Stomach (tissue), 9 donors: ENCODE data around the gene MSX1. TPM values are rescaled to one million over a fixed set of nuclear protein-coding genes. Genes with fewer than 3 reads are reported as not detected.
A peak's percentile ranks its signal among the peaks of the same experiment; 100 is the strongest.

ENCODE experiments used
- DNase-seq, 2 donors: peaks; one replicate each; pipeline versions ENCODE4 v3.0.0 to v3.0.0-alpha.2; 2013 to 2019
- H3K27ac ChIP-seq, 5 donors: fragments of 200-600 bp in 4 of 5; sonication (generic) in 4 of 5; one replicate each; pipeline ENCODE4 v1.5.1; 2013 to 2019; ENCODE audit warnings: mild to moderate bottlenecking in 1 of 5, moderate library complexity in 1 of 5
- H3K27me3 ChIP-seq, 3 donors: fragments of 200-600 bp; sonication (generic); one replicate each; pipeline ENCODE4 v1.5.1; 2017 to 2019; ENCODE audit warnings: mixed run types in 1 of 3
- H3K36me3 ChIP-seq, 4 donors: fragments of 200-600 bp; sonication (generic); 1 replicate in 3 of 4; 2 replicates in 1 of 4; pipeline ENCODE4 v1.5.1; 2016 to 2019
- H3K4me1 ChIP-seq, 4 donors: fragments of 200-600 bp; sonication (generic); one replicate each; pipeline ENCODE4 v1.5.1; 2016 to 2019
- H3K4me3 ChIP-seq, 4 donors: fragments of 200-600 bp; sonication (generic) in 3 of 4; one replicate each; pipeline ENCODE4 v1.5.1; 2016 to 2019; ENCODE audit warnings: mild to moderate bottlenecking in 1 of 4
- H3K9me3 ChIP-seq, 4 donors: fragments of 200-600 bp; sonication (generic); one replicate each; pipeline ENCODE4 v1.5.1; 2016 to 2019
- EP300 ChIP-seq: sonication (generic); formaldehyde crosslinking; IDR thresholded peaks from one replicate; pipeline ENCODE4 v1.6.1; 2017; ENCODE audit warnings: antibody characterized with exemption
- POLR2A ChIP-seq, 4 donors: fragments of 450-650 bp; IDR thresholded peaks; one replicate each; pipeline ENCODE4 v1.6.1; 2016; ENCODE audit warnings: antibody characterized with exemption in 4 of 4, control low read depth in 2 of 4, mild to moderate bottlenecking in 1 of 4, moderate library complexity in 1 of 4
- POLR2AphosphoS5 ChIP-seq, 3 donors: sonication (generic); formaldehyde crosslinking; IDR thresholded peaks; one replicate each; pipeline ENCODE4 v1.6.1; 2016; ENCODE audit warnings: antibody characterized with exemption in 3 of 3
- WGBS, 5 donors: extraction: QIAGEN DNeasy Blood & Tissue Kit in 3 of 5; methylation state at CpG; one replicate each; pipeline versions ENCODE4 v1.1.5 to v1.1.7; 2013 to 2018; 5-methylcytosine and 5-hydroxymethylcytosine counted together
- intact Hi-C: fragments of 100-400 bp; cut with DNase I; formaldehyde crosslinking; loops from one replicate; pipeline ENCODE4 v1.15.1; 2023; ENCODE audit warnings: low total_unique reads
- polyA plus RNA-seq, 3 donors: library from polyadenylated mRNA; stranded (reverse); fragments of 200-250 nt; gene quantifications; one replicate each; pipeline ENCODE4 v1.2.3, GENCODE V29; 2013
- total RNA-seq, 5 donors: library from RNA; depleted of rRNA; stranded (reverse); fragments of >200 nt; gene quantifications; one replicate each; pipeline versions ENCODE4 v1.1.0 to v1.2.3, GENCODE V29; 2014 to 2016
- TF ChIP-seq, protein P1 (sequence below), 7 experiments: fragments of 450-650 bp in 4 of 7; fragments of 200-600 bp in 3 of 7; sonication (generic) in 3 of 7; IDR thresholded peaks; one replicate each; pipeline ENCODE4 v1.5.1; 2016 to 2019; ENCODE audit warnings: antibody characterized with exemption in 7 of 7, control low read depth in 2 of 7, mild to moderate bottlenecking in 1 of 7
- donor health status: healthy with polysubstance abuse.
- donor health status: Bipolar disorder and iron deficiency.
- donor health status: healthy.

MSX1 gene
- total and polyA plus RNA-seq, 8 donors = 0.55 to 6.5 (median 1.1) TPM; not detected in 3

DNA sequence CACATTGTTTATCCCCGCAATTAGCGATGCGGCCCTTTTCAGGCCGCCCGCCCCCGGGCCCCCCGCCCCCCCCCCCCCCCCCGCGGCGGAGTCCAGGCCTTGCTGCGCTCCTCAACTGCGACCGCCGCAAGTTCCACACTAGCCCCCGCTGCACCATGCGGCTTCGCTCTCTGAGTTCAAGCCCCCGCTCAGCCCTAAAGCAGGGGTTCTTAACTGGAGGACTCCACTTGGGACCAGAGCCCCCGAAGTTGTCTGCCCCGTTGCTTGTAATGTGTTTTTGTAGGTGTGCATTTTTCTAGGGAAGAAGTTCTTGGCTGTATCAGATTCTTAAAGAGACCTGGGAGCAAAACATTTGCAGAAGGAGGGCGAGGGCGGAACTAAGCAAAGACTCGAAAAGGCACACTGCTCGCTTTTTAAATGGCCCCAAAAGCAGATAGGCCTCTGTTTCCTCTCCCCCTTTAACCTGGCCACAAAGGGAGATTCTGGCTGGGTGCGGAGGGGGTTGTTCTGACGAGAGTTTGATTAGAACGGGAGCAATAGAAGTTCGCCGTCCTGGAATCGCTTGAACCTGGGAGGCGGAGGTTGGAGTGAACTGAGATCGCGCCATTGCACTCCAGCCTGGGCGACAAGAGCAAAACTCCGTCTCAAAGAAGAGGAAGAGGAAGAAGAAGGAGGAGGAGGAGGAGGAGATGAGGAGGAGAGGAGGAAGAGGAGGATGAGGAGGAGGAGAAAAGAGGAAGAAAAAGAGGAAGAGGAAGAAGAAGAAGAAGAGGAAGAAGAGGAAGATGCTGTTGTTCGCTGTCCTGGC lies 2.3 kb upstream of the MSX1 start:
- H3K27me3 ChIP-seq = peaks cover 57 to 100% (median 98%) of the 10 kb centered on the region in 3 donors
- peaks cover 0 to 21% (median 1%) of the 10 kb centered on the region in 4 donors for H3K9me3 ChIP-seq
- TF ChIP-seq POLR2AphosphoS5 (IDR thresholded peaks at IDR 0.05) = no peak
- TF ChIP-seq, protein P1, sequence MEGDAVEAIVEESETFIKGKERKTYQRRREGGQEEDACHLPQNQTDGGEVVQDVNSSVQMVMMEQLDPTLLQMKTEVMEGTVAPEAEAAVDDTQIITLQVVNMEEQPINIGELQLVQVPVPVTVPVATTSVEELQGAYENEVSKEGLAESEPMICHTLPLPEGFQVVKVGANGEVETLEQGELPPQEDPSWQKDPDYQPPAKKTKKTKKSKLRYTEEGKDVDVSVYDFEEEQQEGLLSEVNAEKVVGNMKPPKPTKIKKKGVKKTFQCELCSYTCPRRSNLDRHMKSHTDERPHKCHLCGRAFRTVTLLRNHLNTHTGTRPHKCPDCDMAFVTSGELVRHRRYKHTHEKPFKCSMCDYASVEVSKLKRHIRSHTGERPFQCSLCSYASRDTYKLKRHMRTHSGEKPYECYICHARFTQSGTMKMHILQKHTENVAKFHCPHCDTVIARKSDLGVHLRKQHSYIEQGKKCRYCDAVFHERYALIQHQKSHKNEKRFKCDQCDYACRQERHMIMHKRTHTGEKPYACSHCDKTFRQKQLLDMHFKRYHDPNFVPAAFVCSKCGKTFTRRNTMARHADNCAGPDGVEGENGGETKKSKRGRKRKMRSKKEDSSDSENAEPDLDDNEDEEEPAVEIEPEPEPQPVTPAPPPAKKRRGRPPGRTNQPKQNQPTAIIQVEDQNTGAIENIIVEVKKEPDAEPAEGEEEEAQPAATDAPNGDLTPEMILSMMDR (IDR thresholded peaks at IDR 0.05) = no peak
- TF ChIP-seq EP300 = no peak
- no peak for TF ChIP-seq POLR2A (IDR thresholded peaks at IDR 0.05)
- peak overlapping the region; percentile 23 to 52 (median 24) for H3K4me3 ChIP-seq
- H3K27ac ChIP-seq = no peak overlapping the region
- intact Hi-C loops = no loop called here
- 11 to 19% (median 14%) methylated on average over 21 to 36 of the region's 36 CpGs for WGBS, 5 donors
- no peak for DNase-seq
- H3K36me3 ChIP-seq = no peaks in the 10 kb centered on the region
- peaks cover 55 to 89% (median 74%) of the 10 kb centered on the region in 4 donors for H3K4me1 ChIP-seq

DNA sequence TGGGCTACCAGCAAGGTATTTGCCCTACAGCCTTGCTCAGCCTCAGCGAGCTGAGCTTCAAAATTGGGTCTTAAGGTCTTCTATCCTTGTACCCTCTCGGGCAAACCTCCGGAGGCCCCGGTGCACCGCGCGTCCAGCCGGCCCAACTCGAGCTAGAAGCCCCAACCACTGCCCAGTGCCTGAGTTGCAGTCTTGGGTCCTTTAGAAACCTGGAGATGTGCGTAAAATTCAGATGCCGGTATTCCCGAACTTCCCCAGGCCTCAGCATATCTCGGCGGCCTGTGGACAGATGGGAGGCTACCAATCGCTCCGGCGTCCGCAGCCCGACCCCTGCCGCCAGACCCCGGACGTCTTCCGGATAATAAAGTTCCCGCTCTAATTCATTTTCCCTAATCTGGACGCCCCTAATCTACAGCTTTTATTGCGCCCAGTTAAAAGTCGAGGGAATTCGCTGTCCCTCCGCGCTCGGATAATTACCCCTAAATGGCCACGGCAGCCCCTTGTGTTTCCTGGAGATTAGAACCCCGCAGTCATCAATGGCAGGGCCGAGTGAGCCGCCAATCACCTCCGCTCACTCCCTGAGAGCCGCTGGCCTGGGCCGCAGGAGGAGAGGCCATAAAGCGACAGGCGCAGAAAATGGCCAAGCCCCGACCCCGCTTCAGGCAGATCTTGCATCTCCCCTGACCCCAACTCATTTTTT lies 1.5 kb upstream of the MSX1 start:
- TF ChIP-seq POLR2A (IDR thresholded peaks at IDR 0.05) (no peak), EP300 (no peak), POLR2AphosphoS5 (IDR thresholded peaks at IDR 0.05) (no peak)
- TF ChIP-seq, protein P1 (IDR thresholded peaks at IDR 0.05) = no peak
- Histone ChIP-seq H3K4me1 (peaks cover 47 to 82% (median 66%) of the 10 kb centered on the region in 4 donors), H3K27ac (no peak overlapping the region), H3K4me3 (no peak overlapping the region), H3K27me3 (peaks cover 61 to 100% (median 98%) of the 10 kb centered on the region in 3 donors), H3K9me3 (peaks cover 0 to 21% (median 2%) of the 10 kb centered on the region in 4 donors), H3K36me3 (no peaks in the 10 kb centered on the region)
- intact Hi-C loops = no loop called here
- DNase-seq = no peak
- 14 to 20% (median 16%) methylated on average over 35 to 42 of the region's 42 CpGs for WGBS, 5 donors

DNA sequence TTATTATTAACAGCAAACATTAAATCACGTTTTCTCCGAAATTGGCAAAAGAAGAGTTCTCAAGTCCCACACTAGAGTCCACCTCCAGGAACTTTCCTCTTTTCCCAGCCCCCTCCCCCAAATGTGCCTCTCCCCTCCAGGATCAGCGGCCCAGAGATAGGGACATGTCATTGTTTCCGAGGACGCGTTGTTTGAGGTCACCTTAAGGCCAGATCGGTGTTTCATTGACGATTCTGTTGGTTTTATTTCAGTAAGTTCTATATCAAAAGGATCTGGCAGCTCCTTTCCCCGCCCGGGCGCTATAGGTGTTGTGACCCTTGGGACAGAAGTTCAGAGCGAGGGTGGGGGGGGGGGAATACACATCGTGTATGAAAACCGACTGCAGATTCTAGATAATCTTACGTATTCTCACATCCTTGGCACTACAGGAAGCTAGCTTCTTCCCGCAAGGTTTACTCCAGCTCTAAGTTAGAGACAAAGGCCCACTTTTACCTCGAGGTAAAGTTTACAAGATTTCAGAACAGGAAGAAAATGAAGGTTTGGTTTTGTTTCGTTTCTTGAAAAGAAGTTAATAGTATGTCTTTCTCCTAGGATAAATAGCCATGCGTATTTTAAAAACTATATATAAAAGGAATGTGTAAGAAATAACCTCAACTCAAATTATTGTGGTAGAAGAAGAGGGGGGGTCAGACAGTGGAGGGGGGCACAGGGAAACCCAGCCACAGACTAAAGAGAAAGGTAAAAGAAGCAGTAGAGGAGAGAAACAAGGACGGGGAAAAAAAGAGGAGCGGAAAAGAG lies 739 bp upstream of the MSX1 start:
- intact Hi-C loops = no loop called here
- Histone ChIP-seq H3K27me3 (peaks cover 59 to 100% (median 94%) of the 10 kb centered on the region in 3 donors), H3K4me3 (peak overlapping the region; percentile 55 to 83 (median 66))

More for the DNA sequence above, 739 bp upstream of the MSX1 start:
- Histone ChIP-seq H3K27ac (no peak overlapping the region), H3K36me3 (no peaks in the 10 kb centered on the region), H3K4me1 (peaks cover 40 to 74% (median 59%) of the 10 kb centered on the region in 4 donors), H3K9me3 (peaks cover 0 to 21% (median 2%) of the 10 kb centered on the region in 4 donors)
- TF ChIP-seq EP300 (no peak), POLR2AphosphoS5 (IDR thresholded peaks at IDR 0.05) (no peak), POLR2A (IDR thresholded peaks at IDR 0.05) (no peak)
- TF ChIP-seq, protein P1 (IDR thresholded peaks at IDR 0.05) = no peak
- 18 to 22% (median 19%) methylated on average over 20 to 21 of the region's 21 CpGs for WGBS, 5 donors
- no peak for DNase-seq
